Vagina (tissue), 2 donors: ENCODE data around the gene SPATA45.

Experiments used
- POLR2A ChIP-seq, 2 donors: fragments of 450-650 bp; IDR thresholded peaks; one replicate each; pipeline ENCODE4 v1.6.1; 2017; ENCODE audit warnings: antibody characterized with exemption in 2 of 2, mild to moderate bottlenecking in 2 of 2, moderate library complexity in 2 of 2
- POLR2AphosphoS5 ChIP-seq, 2 donors: sonication (generic); formaldehyde crosslinking; IDR thresholded peaks; one replicate each; pipeline ENCODE4 v1.9.0; 2017; ENCODE audit warnings: antibody characterized with exemption in 2 of 2, mild to moderate bottlenecking in 2 of 2, low read depth in 1 of 2; ENCODE audit not compliant: insufficient read depth in 1 of 2
- TF ChIP-seq, protein P1 (sequence below), 3 experiments: fragments of 450-650 bp in 2 of 3; fragments of 200-600 bp in 1 of 3; sonication (generic) in 1 of 3; IDR thresholded peaks; one replicate each; pipeline ENCODE4 v1.5.1; 2017 to 2019; ENCODE audit warnings: antibody characterized with exemption in 3 of 3, mild to moderate bottlenecking in 2 of 3, moderate library complexity in 2 of 3

DNA sequence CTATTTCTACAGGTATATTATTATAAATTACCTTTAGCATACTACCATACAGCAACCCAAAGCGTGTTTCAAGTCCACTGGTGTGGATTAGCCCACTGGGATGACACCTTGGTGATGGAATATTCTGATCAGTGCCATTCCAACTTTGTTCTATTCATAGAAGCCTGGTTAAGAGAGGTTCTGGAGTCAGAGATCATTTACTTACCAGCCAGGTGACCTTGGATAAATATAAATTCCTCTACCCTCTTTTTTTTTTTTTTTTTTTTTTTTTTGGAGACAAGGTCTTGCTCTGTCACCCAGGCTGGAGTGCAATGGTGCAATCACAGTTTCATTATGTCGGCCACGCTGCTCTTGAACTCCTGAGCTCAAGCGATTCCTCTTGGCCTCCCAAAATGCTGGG, at the start of gene SPATA45:
- TF ChIP-seq, protein P1, sequence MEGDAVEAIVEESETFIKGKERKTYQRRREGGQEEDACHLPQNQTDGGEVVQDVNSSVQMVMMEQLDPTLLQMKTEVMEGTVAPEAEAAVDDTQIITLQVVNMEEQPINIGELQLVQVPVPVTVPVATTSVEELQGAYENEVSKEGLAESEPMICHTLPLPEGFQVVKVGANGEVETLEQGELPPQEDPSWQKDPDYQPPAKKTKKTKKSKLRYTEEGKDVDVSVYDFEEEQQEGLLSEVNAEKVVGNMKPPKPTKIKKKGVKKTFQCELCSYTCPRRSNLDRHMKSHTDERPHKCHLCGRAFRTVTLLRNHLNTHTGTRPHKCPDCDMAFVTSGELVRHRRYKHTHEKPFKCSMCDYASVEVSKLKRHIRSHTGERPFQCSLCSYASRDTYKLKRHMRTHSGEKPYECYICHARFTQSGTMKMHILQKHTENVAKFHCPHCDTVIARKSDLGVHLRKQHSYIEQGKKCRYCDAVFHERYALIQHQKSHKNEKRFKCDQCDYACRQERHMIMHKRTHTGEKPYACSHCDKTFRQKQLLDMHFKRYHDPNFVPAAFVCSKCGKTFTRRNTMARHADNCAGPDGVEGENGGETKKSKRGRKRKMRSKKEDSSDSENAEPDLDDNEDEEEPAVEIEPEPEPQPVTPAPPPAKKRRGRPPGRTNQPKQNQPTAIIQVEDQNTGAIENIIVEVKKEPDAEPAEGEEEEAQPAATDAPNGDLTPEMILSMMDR (IDR thresholded peaks at IDR 0.05): no peak
- TF ChIP-seq POLR2A (IDR thresholded peaks at IDR 0.05): no peak
- TF ChIP-seq POLR2AphosphoS5 (IDR thresholded peaks at IDR 0.05; ENCODE audit: insufficient read depth in 1 of 2, low read depth in 1 of 2): no peak
